Upper lobe of left lung (tissue), 4 donors: Measurements from ENCODE around the gene SMAD2.

Source experiments
- CTCF ChIP-seq, 6 experiments: fragments of 450-650 bp in 4 of 6; fragments of 200-600 bp in 2 of 6; sonication (generic) in 2 of 6; IDR thresholded peaks; one replicate each; pipeline ENCODE4 v1.5.1; 2016 to 2019; ENCODE audit warnings: antibody characterized with exemption in 6 of 6
- EP300 ChIP-seq, 4 donors: sonication (generic); formaldehyde crosslinking; IDR thresholded peaks; one replicate each; pipeline ENCODE4 v1.5.1; 2017; ENCODE audit warnings: antibody characterized with exemption in 4 of 4, control low read depth in 2 of 4

- TF ChIP-seq CTCF (IDR thresholded peaks at IDR 0.05), result no peak
- TF ChIP-seq EP300 (IDR thresholded peaks at IDR 0.05), result no peak
Measured at GRCh38 chr18:47978603-47979002, 48.1 kb upstream of the SMAD2 start.
